Measurements from ENCODE around the gene DIP2C. TPM values are rescaled to one million over a fixed set of nuclear protein-coding genes. Genes with fewer than 3 reads are reported as not detected.

DIP2C gene
- polyA plus RNA-seq, 1 of the 3 experiments (the other 2 are of a cell fraction) = 8.7 TPM

- Histone ChIP-seq H3K4me1 (ENCODE audit: control insufficient read depth in 1 of 2, insufficient read depth in 2 of 2, low read depth in 1 of 2, low read length in 1 of 2) (peaks cover 0 to 3% of the 10 kb centered on the region in 2 experiments; a peak in 1 of 4 replicates), H3K4me2 (no peak overlapping the region), H3K79me2 (ENCODE audit: insufficient read depth) (peaks cover 87% of the 10 kb centered on the region), H3K36me3 (replicated peaks in 1 of 2; ENCODE audit: control insufficient read depth in 1 of 2, insufficient read depth in 2 of 2, low read length in 1 of 2) (peaks cover 0 to 4% of the 10 kb centered on the region in 2 experiments), H3K9me2 (no peaks in the 10 kb centered on the region), H4K20me1 (ENCODE audit: insufficient read depth) (peaks cover 79% of the 10 kb centered on the region), H3K27me3 (ENCODE audit: insufficient read depth) (no peaks in the 10 kb centered on the region), H3K27ac (ENCODE audit: low read depth in 2 of 2, low read length in 1 of 2) (no peak overlapping the region), H2AFZ (ENCODE audit: low read depth) (no peak overlapping the region), H3K4me3 (ENCODE audit: low read depth in 2 of 2, low read length in 1 of 2) (no peak overlapping the region), H3F3A (replicated peaks; ENCODE audit: insufficient read depth) (no peaks in the 10 kb centered on the region), H3K9me3 (no peaks in the 10 kb centered on the region), H3K9ac (no peak overlapping the region)
- 98% methylated on average over 26 of the region's 27 CpGs for WGBS (ENCODE audit: low lambda C conversion rate)
- no peak for TF ChIP-seq ZBTB33 (IDR thresholded peaks at IDR 0.05; ENCODE audit: borderline replicate concordance, low read depth)
- DNase-seq = no peak
- ChIA-PET CTCF (no interaction called here), POLR2A (no interaction called here)
Observed at GRCh38 chr10:640673-641045, 48.8 kb downstream of the DIP2C start.

- CTCF ChIA-PET = no interaction called here
- POLR2A ChIA-PET = no interaction called here
Observed at GRCh38 chr10:639751-640672, 49.5 kb downstream of the DIP2C start.

More at GRCh38 chr10:639751-640672, 49.5 kb downstream of the DIP2C start:
- Histone ChIP-seq H3K36me3 (replicated peaks in 1 of 2; ENCODE audit: control insufficient read depth in 1 of 2, insufficient read depth in 2 of 2, low read length in 1 of 2) (peaks cover 0 to 4% of the 10 kb centered on the region in 2 experiments), H3K4me3 (ENCODE audit: low read depth in 2 of 2, low read length in 1 of 2) (no peak overlapping the region), H3K9me3 (no peaks in the 10 kb centered on the region), H3K9me2 (no peaks in the 10 kb centered on the region), H3K4me1 (ENCODE audit: control insufficient read depth in 1 of 2, insufficient read depth in 2 of 2, low read depth in 1 of 2, low read length in 1 of 2) (peaks cover 0 to 3% of the 10 kb centered on the region in 2 experiments; a peak in 1 of 4 replicates), H3F3A (replicated peaks; ENCODE audit: insufficient read depth) (no peaks in the 10 kb centered on the region), H3K79me2 (ENCODE audit: insufficient read depth) (peaks cover 84% of the 10 kb centered on the region), H2AFZ (ENCODE audit: low read depth) (no peak overlapping the region), H3K9ac (no peak overlapping the region), H4K20me1 (ENCODE audit: insufficient read depth) (peaks cover 86% of the 10 kb centered on the region), H3K4me2 (no peak overlapping the region), H3K27me3 (ENCODE audit: insufficient read depth) (no peaks in the 10 kb centered on the region), H3K27ac (ENCODE audit: low read depth in 2 of 2, low read length in 1 of 2) (no peak overlapping the region)
- DNase-seq = no peak
- TF ChIP-seq NFIC (IDR thresholded peaks at IDR 0.05; ENCODE audit: borderline replicate concordance) = no peak
- TF ChIP-seq CTCF (IDR thresholded peaks at IDR 0.05) = no peak
- no peak for TF ChIP-seq USF2 (IDR thresholded peaks at IDR 0.05; ENCODE audit: borderline replicate concordance, low read depth, low read length)
- TF ChIP-seq FOXJ3 (CRISPR knock-in tag; IDR thresholded peaks at IDR 0.05) = no peak
- TF ChIP-seq NRF1 (IDR thresholded peaks at IDR 0.05; ENCODE audit: low read depth, low read length) = no peak
- TF ChIP-seq MEF2A (IDR thresholded peaks at IDR 0.05; ENCODE audit: borderline replicate concordance, low read depth) = no peak
- TF ChIP-seq PBX3 (IDR thresholded peaks at IDR 0.05) = no peak
- no peak for TF ChIP-seq GABPA (IDR thresholded peaks at IDR 0.05; ENCODE audit: low read depth)
- no peak for TF ChIP-seq SMC3 (IDR thresholded peaks at IDR 0.05; ENCODE audit: low read depth, low read length)
- TF ChIP-seq TCF12 (IDR thresholded peaks at IDR 0.05) = no peak
- no peak for TF ChIP-seq RFX5 (IDR thresholded peaks at IDR 0.05; ENCODE audit: low read length)
- no peak for TF ChIP-seq CHD2 (IDR thresholded peaks at IDR 0.05; ENCODE audit: low read length, partially characterized antibody)
- no peak for TF ChIP-seq POLR2AphosphoS5 (IDR thresholded peaks at IDR 0.05; ENCODE audit: low read depth, low read length)
- TF ChIP-seq IRF3 (IDR thresholded peaks at IDR 0.05; ENCODE audit: low read depth, low read length) = no peak
- TF ChIP-seq RAD21 (IDR thresholded peaks at IDR 0.05; ENCODE audit: low read length) = no peak
- TF ChIP-seq FOSL2 (IDR thresholded peaks at IDR 0.05; ENCODE audit: borderline replicate concordance, low read depth) = no peak
- TF ChIP-seq ZBTB33 (IDR thresholded peaks at IDR 0.05; ENCODE audit: borderline replicate concordance, low read depth) = no peak
- 97% methylated on average over 55 of the region's 64 CpGs for WGBS (ENCODE audit: low lambda C conversion rate)
